Measurements from ENCODE around the gene KCNN3.

The KCNN3 gene

GRCh38 chr1:154767315-154768240 lies 102.5 kb downstream of the KCNN3 start:
- no peak for DNase-seq

GRCh38 chr1:154765970-154766369 lies 104.1 kb downstream of the KCNN3 start:
- peak; percentile 78 for DNase-seq

- no peak for DNase-seq
Observed at GRCh38 chr1:154764773-154765172, 105.3 kb downstream of the KCNN3 start.

- DNase-seq, result no peak
Observed at GRCh38 chr1:154764181-154764580, 105.9 kb downstream of the KCNN3 start.

GRCh38 chr1:154760469-154760933 lies 109.6 kb downstream of the KCNN3 start:
- DNase-seq, result peak; percentile 86

GRCh38 chr1:154759793-154760192 lies 110.3 kb downstream of the KCNN3 start:
- no peak for DNase-seq

- no peak for DNase-seq
Observed at GRCh38 chr1:154759196-154759595, 110.9 kb downstream of the KCNN3 start.

GRCh38 chr1:154758346-154758745 lies 111.7 kb downstream of the KCNN3 start:
- no peak for DNase-seq

GRCh38 chr1:154756793-154757548 lies 113.1 kb downstream of the KCNN3 start:
- DNase-seq, result no peak

- DNase-seq, result no peak
Observed at GRCh38 chr1:154755858-154756730, 114.0 kb downstream of the KCNN3 start.

- DNase-seq, result no peak
Observed at GRCh38 chr1:154753426-154753825, 116.7 kb downstream of the KCNN3 start.

GRCh38 chr1:154752273-154753030 lies 117.6 kb downstream of the KCNN3 start:
- DNase-seq, result no peak

GRCh38 chr1:154751690-154752089 lies 118.4 kb downstream of the KCNN3 start:
- DNase-seq, result no peak

- no peak for DNase-seq
Observed at GRCh38 chr1:154750681-154751665, 119.1 kb downstream of the KCNN3 start.

GRCh38 chr1:154749078-154749760 lies 120.9 kb downstream of the KCNN3 start:
- DNase-seq, result no peak

GRCh38 chr1:154748405-154748775 lies 121.7 kb downstream of the KCNN3 start:
- DNase-seq, result no peak

GRCh38 chr1:154747740-154748404 lies 122.2 kb downstream of the KCNN3 start:
- no peak for DNase-seq

GRCh38 chr1:154747380-154747739 lies 122.7 kb downstream of the KCNN3 start:
- DNase-seq, result no peak

- DNase-seq, result no peak
Observed at GRCh38 chr1:154746622-154747299, 123.3 kb downstream of the KCNN3 start.
